Gastroesophageal sphincter (tissue), 4 donors: ENCODE results near the gene LOXL4. TPM values are rescaled to one million over a fixed set of nuclear protein-coding genes. Genes with fewer than 3 reads are reported as not detected.
"Not testable (repeated sequence)": the region's sequence is repeated elsewhere in the genome, so short reads cannot be mapped to it uniquely, and the experiment has no call there.

Experiments
- ATAC-seq: fragments of 150-250 bp; one replicate; pipeline ENCODE4 v1.9.1; 2016; ENCODE audit warnings: mild to moderate bottlenecking, moderate library complexity
- H3K27ac ChIP-seq, 4 donors: fragments of 200-600 bp; sonication (generic) in 3 of 4; 1 replicate in 3 of 4; 2 replicates in 1 of 4; pipeline ENCODE4 v1.5.1; 2016 to 2019
- H3K27me3 ChIP-seq: fragments of 200-600 bp; sonication (generic); one replicate; pipeline ENCODE4 v1.5.1; 2019
- H3K36me3 ChIP-seq, 2 donors: fragments of 200-600 bp; sonication (generic); one replicate each; pipeline ENCODE4 v1.5.1; 2019; ENCODE audit warnings: control low read depth in 1 of 2
- H3K4me1 ChIP-seq, 3 donors: fragments of 200-600 bp; sonication (generic); 1 replicate in 2 of 3; 2 replicates in 1 of 3; pipeline ENCODE4 v1.5.1; 2016 to 2019; ENCODE audit warnings: control low read depth in 2 of 3
- H3K4me3 ChIP-seq, 2 donors: fragments of 200-600 bp; sonication (generic); one replicate each; pipeline ENCODE4 v1.5.1; 2019; ENCODE audit warnings: mild to moderate bottlenecking in 1 of 2, moderate library complexity in 1 of 2
- H3K9me3 ChIP-seq, 3 donors: fragments of 200-600 bp; sonication (generic); one replicate each; pipeline ENCODE4 v1.5.1; 2017 to 2019; ENCODE audit warnings: control low read depth in 2 of 3
- CTCF ChIP-seq, 4 experiments: fragments of 200-600 bp in 2 of 4; fragments of 450-650 bp in 2 of 4; sonication (generic) in 1 of 4; IDR thresholded peaks; one replicate each; pipeline ENCODE4 v1.5.1; 2017 to 2019; ENCODE audit warnings: antibody characterized with exemption in 4 of 4, mild to moderate bottlenecking in 2 of 4, moderate library complexity in 2 of 4
- EP300 ChIP-seq: sonication (generic); formaldehyde crosslinking; IDR thresholded peaks from one replicate; pipeline ENCODE4 v1.6.1; 2017; ENCODE audit warnings: antibody characterized with exemption, mild to moderate bottlenecking
- POLR2A ChIP-seq, 2 donors: fragments of 450-650 bp; IDR thresholded peaks; one replicate each; pipeline ENCODE4 v1.6.1; 2017; ENCODE audit warnings: antibody characterized with exemption in 2 of 2, mild to moderate bottlenecking in 2 of 2, moderate library complexity in 1 of 2
- POLR2AphosphoS5 ChIP-seq: sonication (generic); formaldehyde crosslinking; IDR thresholded peaks from one replicate; pipeline ENCODE4 v1.6.1; 2017; ENCODE audit warnings: antibody characterized with exemption
- WGBS, 2 donors: methylation state at CpG; one replicate each; pipeline ENCODE4 v1.1.5; 2018; ENCODE audit warnings: low coverage in 1 of 2; 5-methylcytosine and 5-hydroxymethylcytosine counted together
- total RNA-seq, 4 donors: library from RNA; depleted of rRNA; stranded (reverse); fragments of >200 nt; gene quantifications; one replicate each; pipeline ENCODE4 v1.1.0, GENCODE V29; 2016

LOXL4 gene
- total RNA-seq, 4 donors from 2014 or later = 10.6 to 20.7 (median 16.3) TPM

- peaks cover 0 to 74% of the 10 kb centered on the region in 2 donors for H3K36me3 ChIP-seq
- no peaks in the 10 kb centered on the region for H3K27me3 ChIP-seq
- H3K4me1 ChIP-seq = peaks cover 0 to 25% (median 12%) of the 10 kb centered on the region in 3 donors
- no peak overlapping the region for H3K27ac ChIP-seq
- WGBS, 2 donors = 88 to 94% methylated on average over 3 of the region's 3 CpGs
- no peak for ATAC-seq
- TF ChIP-seq POLR2A (IDR thresholded peaks at IDR 0.05) (no peak), POLR2AphosphoS5 (no peak), EP300 (no peak), CTCF (IDR thresholded peaks at IDR 0.05) (no peak)
- no peak overlapping the region for H3K4me3 ChIP-seq
- H3K9me3 ChIP-seq = no peaks in the 10 kb centered on the region
These were observed 27.5 kb downstream of the LOXL4 start for GRCh38 chr10:98240524-98240923.

GRCh38 chr10:98238391-98238790, 29.6 kb downstream of the LOXL4 start:
- no peaks in the 10 kb centered on the region for H3K27me3 ChIP-seq
- H3K4me1 ChIP-seq = peaks cover 0 to 5% (median 0%) of the 10 kb centered on the region in 3 donors
- H3K4me3 ChIP-seq = no peak overlapping the region
- WGBS, 2 donors = 88 to 100% methylated on average over 1 of the region's 1 CpG
- H3K9me3 ChIP-seq = no peaks in the 10 kb centered on the region
- ATAC-seq = no peak
- H3K36me3 ChIP-seq = peaks cover 0 to 63% of the 10 kb centered on the region in 2 donors
- no peak for TF ChIP-seq CTCF (IDR thresholded peaks at IDR 0.05)
- no peak for TF ChIP-seq EP300
- no peak for TF ChIP-seq POLR2A (IDR thresholded peaks at IDR 0.05)
- TF ChIP-seq POLR2AphosphoS5 = no peak
- no peak overlapping the region for H3K27ac ChIP-seq

GRCh38 chr10:98236862-98237261, 31.1 kb downstream of the LOXL4 start:
- 75 to 80% methylated on average over 2 to 5 of the region's 5 CpGs for WGBS, 2 donors
- ATAC-seq = no peak
- Histone ChIP-seq H3K27me3 (no peaks in the 10 kb centered on the region), H3K27ac (no peak overlapping the region), H3K9me3 (no peaks in the 10 kb centered on the region), H3K36me3 (peaks cover 0 to 59% of the 10 kb centered on the region in 2 donors), H3K4me1 (no peaks in the 10 kb centered on the region), H3K4me3 (no peak overlapping the region)
- TF ChIP-seq POLR2A (IDR thresholded peaks at IDR 0.05) = no peak
- no peak for TF ChIP-seq EP300
- TF ChIP-seq CTCF (IDR thresholded peaks at IDR 0.05) = no peak
- no peak for TF ChIP-seq POLR2AphosphoS5

- H3K27ac ChIP-seq = no peak overlapping the region
- no peak for ATAC-seq
- no peak for TF ChIP-seq CTCF (IDR thresholded peaks at IDR 0.05)
- no peak for TF ChIP-seq POLR2AphosphoS5
- no peak for TF ChIP-seq EP300
- no peak for TF ChIP-seq POLR2A (IDR thresholded peaks at IDR 0.05)
- no peaks in the 10 kb centered on the region for H3K4me1 ChIP-seq
- WGBS, 2 donors = 30 to 90% methylated on average over 2 to 4 of the region's 5 CpGs
- H3K36me3 ChIP-seq = peaks cover 0 to 64% of the 10 kb centered on the region in 2 donors
- no peaks in the 10 kb centered on the region for H3K9me3 ChIP-seq
- H3K27me3 ChIP-seq = no peaks in the 10 kb centered on the region
- no peak overlapping the region for H3K4me3 ChIP-seq
These were observed 32.1 kb downstream of the LOXL4 start for GRCh38 chr10:98235846-98236245.

GRCh38 chr10:98231417-98231816, 36.6 kb downstream of the LOXL4 start:
- TF ChIP-seq CTCF (IDR thresholded peaks at IDR 0.05) (no peak), POLR2A (IDR thresholded peaks at IDR 0.05) (no peak), POLR2AphosphoS5 (no peak), EP300 (no peak)

GRCh38 chr10:98228266-98228665, 39.7 kb downstream of the LOXL4 start:
- not testable (repeated sequence) for H3K27ac ChIP-seq

More at GRCh38 chr10:98231417-98231816, 36.6 kb downstream of the LOXL4 start:
- peaks cover 0 to 26% of the 10 kb centered on the region in 2 donors for H3K36me3 ChIP-seq
- H3K4me3 ChIP-seq = no peak overlapping the region
- WGBS, 2 donors = 80 to 94% methylated on average over 2 to 4 of the region's 4 CpGs
- no peak overlapping the region for H3K27ac ChIP-seq
- H3K27me3 ChIP-seq = no peaks in the 10 kb centered on the region
- no peak for ATAC-seq
- H3K4me1 ChIP-seq = no peaks in the 10 kb centered on the region
- H3K9me3 ChIP-seq = no peaks in the 10 kb centered on the region

GRCh38 chr10:98227713-98228112, 40.3 kb downstream of the LOXL4 start:
- Histone ChIP-seq H3K4me1 (peaks cover 0 to 15% (median 0%) of the 10 kb centered on the region in 3 donors), H3K36me3 (peaks cover 0 to 11% of the 10 kb centered on the region in 2 donors)
- H3K9me3 ChIP-seq, ATAC-seq, H3K27me3 ChIP-seq, H3K4me3 ChIP-seq, H3K27ac ChIP-seq: not testable (repeated sequence)
- 94 to 100% methylated on average over 1 to 2 of the region's 3 CpGs for WGBS, 2 donors

More at GRCh38 chr10:98228266-98228665, 39.7 kb downstream of the LOXL4 start:
- H3K36me3 ChIP-seq = peaks cover 0 to 11% of the 10 kb centered on the region in 2 donors
- H3K4me1 ChIP-seq = peaks cover 0 to 15% (median 0%) of the 10 kb centered on the region in 3 donors
- not testable (repeated sequence) for ATAC-seq, H3K4me3 ChIP-seq, H3K9me3 ChIP-seq, H3K27me3 ChIP-seq
- 86% methylated on average over 1 of the region's 1 CpG; no CpG with 5 or more reads in 1 of the 2 donors for WGBS, 2 donors
